Stomach (tissue), 4 donors: ENCODE results near the gene IFITM10.
"Not testable (repeated sequence)": the region's sequence is repeated elsewhere in the genome, so short reads cannot be mapped to it uniquely, and the experiment has no call there.

ENCODE experiments used
- POLR2A ChIP-seq, 4 donors: fragments of 450-650 bp; IDR thresholded peaks; one replicate each; pipeline ENCODE4 v1.6.1; 2016; ENCODE audit warnings: antibody characterized with exemption in 4 of 4, control low read depth in 2 of 4, mild to moderate bottlenecking in 1 of 4, moderate library complexity in 1 of 4
- TF ChIP-seq, protein P1 (sequence below), 7 experiments: fragments of 450-650 bp in 4 of 7; fragments of 200-600 bp in 3 of 7; sonication (generic) in 3 of 7; IDR thresholded peaks; one replicate each; pipeline ENCODE4 v1.5.1; 2016 to 2019; ENCODE audit warnings: antibody characterized with exemption in 7 of 7, control low read depth in 2 of 7, mild to moderate bottlenecking in 1 of 7

DNA sequence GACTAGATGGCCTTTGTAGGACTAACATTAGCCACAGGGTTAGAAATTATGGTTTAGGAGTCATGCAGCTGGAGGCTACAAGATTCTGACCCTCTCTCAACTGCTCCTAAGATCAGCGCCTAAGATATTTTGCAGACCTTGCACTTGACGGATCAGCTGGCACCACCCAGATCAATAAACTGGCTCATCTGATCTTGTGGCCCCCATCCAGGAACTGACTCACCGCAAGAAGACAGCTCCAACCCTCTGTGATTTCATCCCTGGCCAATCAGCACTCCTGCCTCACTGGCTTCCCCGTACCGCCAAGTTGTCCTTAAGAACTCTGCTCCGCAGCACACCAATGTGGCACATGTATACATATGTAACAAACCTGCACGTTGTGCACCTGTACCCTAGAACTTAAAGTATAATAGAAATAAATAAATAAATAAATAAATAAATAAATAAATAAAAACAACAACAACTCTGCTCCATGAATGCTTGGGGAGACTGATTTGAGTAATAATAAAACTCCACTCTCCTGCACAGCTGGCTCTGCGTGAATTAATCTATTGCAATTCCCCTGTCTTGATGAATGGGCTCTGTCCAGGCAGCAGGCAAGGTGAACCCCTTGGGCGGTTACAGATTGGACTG, 19.0 kb upstream of the IFITM10 start:
- TF ChIP-seq, protein P1, sequence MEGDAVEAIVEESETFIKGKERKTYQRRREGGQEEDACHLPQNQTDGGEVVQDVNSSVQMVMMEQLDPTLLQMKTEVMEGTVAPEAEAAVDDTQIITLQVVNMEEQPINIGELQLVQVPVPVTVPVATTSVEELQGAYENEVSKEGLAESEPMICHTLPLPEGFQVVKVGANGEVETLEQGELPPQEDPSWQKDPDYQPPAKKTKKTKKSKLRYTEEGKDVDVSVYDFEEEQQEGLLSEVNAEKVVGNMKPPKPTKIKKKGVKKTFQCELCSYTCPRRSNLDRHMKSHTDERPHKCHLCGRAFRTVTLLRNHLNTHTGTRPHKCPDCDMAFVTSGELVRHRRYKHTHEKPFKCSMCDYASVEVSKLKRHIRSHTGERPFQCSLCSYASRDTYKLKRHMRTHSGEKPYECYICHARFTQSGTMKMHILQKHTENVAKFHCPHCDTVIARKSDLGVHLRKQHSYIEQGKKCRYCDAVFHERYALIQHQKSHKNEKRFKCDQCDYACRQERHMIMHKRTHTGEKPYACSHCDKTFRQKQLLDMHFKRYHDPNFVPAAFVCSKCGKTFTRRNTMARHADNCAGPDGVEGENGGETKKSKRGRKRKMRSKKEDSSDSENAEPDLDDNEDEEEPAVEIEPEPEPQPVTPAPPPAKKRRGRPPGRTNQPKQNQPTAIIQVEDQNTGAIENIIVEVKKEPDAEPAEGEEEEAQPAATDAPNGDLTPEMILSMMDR (IDR thresholded peaks at IDR 0.05) = not testable (repeated sequence)
- TF ChIP-seq POLR2A (IDR thresholded peaks at IDR 0.05) = not testable (repeated sequence)
